OCI-LY1 (cell line): ENCODE data around the gene EBPL.

Experiments used
- H2AFZ ChIP-seq: fragments of 200-600 bp; sonication (generic), shearing (Covaris generic); 2 replicates; pipeline ENCODE4 v1.6.0; 2014; ENCODE audit warnings: antibody characterized with exemption, mild to moderate bottlenecking, low read length
- H3F3A ChIP-seq: fragments of 200-600 bp; sonication (generic), shearing (Covaris generic); 2 replicates; pipeline ENCODE4 v1.6.0; 2014; ENCODE audit warnings: mild to moderate bottlenecking, antibody characterized with exemption, low read length, moderate library complexity; ENCODE audit not compliant: insufficient read depth
- H3K27ac ChIP-seq: fragments of 200-600 bp; sonication (generic); 2 replicates; pipeline ENCODE4 v1.5.1; 2014; ENCODE audit warnings: low read length, mixed run types, mild to moderate bottlenecking, low read depth; ENCODE audit not compliant: poor library complexity, severe bottlenecking
- H3K27me3 ChIP-seq: fragments of 200-600 bp; sonication (generic); 2 replicates; pipeline ENCODE4 v1.6.0; 2014; ENCODE audit warnings: antibody characterized with exemption, mild to moderate bottlenecking, low read length, moderate library complexity; ENCODE audit not compliant: insufficient read depth
- H3K36me3 ChIP-seq: fragments of 200-600 bp; sonication (generic); 2 replicates; pipeline ENCODE4 v1.6.1; 2014; ENCODE audit warnings: mild to moderate bottlenecking, antibody characterized with exemption, low read length, moderate library complexity, mixed read lengths; ENCODE audit not compliant: insufficient read depth
- H3K4me1 ChIP-seq: fragments of 200-600 bp; sonication (generic); 2 replicates; pipeline ENCODE4 v1.5.1; 2014; ENCODE audit warnings: mild to moderate bottlenecking, low read length, moderate library complexity; ENCODE audit not compliant: insufficient read depth, severe bottlenecking
- H3K4me2 ChIP-seq: fragments of 200-600 bp; sonication (generic), shearing (Covaris generic); 2 replicates; pipeline ENCODE4 v1.6.1; 2014; ENCODE audit warnings: low read length
- H3K4me3 ChIP-seq: fragments of 200-600 bp; sonication (generic); 2 replicates; pipeline ENCODE4 v1.5.1; 2014; ENCODE audit warnings: low read length, low read depth, mild to moderate bottlenecking, mixed read lengths; ENCODE audit not compliant: poor library complexity, severe bottlenecking
- H3K79me2 ChIP-seq: fragments of 200-600 bp; shearing (Covaris generic); 2 replicates; pipeline ENCODE4 v1.6.1; 2016; ENCODE audit warnings: mixed run types, low read length, mixed read lengths; ENCODE audit not compliant: insufficient read depth
- H3K9ac ChIP-seq: fragments of 200-600 bp; sonication (generic), shearing (Covaris generic); 2 replicates; pipeline ENCODE4 v1.6.1; 2014; ENCODE audit warnings: mild to moderate bottlenecking, low read length, mixed read lengths
- H3K9me2 ChIP-seq: fragments of 200-600 bp; sonication (generic), shearing (Covaris generic); 2 replicates; pipeline ENCODE4 v1.6.1; 2014; ENCODE audit warnings: low read depth, mild to moderate bottlenecking, low read length, mixed read lengths
- H3K9me3 ChIP-seq: fragments of 200-600 bp; shearing (Covaris generic); 2 replicates; pipeline ENCODE4 v1.6.1; 2014; ENCODE audit warnings: low read length, mixed read lengths
- H4K20me1 ChIP-seq: fragments of 200-600 bp; sonication (generic), shearing (Covaris generic); 2 replicates; pipeline ENCODE4 v1.6.0; 2016; ENCODE audit warnings: mild to moderate bottlenecking, low read length; ENCODE audit not compliant: insufficient read depth
- CTCF ChIP-seq: fragments of 200-600 bp; sonication (generic), shearing (Covaris generic); IDR thresholded peaks from 2 replicates; pipeline ENCODE4 v1.5.1; 2017; ENCODE audit warnings: mild to moderate bottlenecking, antibody characterized with exemption, low read length, moderate library complexity, mixed read lengths
- EZH2 ChIP-seq: fragments of 200-600 bp; sonication (generic), shearing (Covaris generic); IDR thresholded peaks from 2 replicates; pipeline ENCODE4 v1.8.0; 2017; ENCODE audit warnings: borderline replicate concordance, mixed run types, mild to moderate bottlenecking, antibody characterized with exemption, low read length, moderate library complexity, mixed read lengths

EBPL gene

GRCh38 chr13:49625392-49626079 lies 65.8 kb downstream of the EBPL start:
- Histone ChIP-seq H3K27me3 (no peaks in the 10 kb centered on the region), H3K36me3 (peaks cover 14% of the 10 kb centered on the region), H3F3A (no peaks in the 10 kb centered on the region), H2AFZ (no peak overlapping the region), H3K79me2 (peaks cover 6% of the 10 kb centered on the region), H3K4me1 (peaks cover 48% of the 10 kb centered on the region), H3K9me3 (no peaks in the 10 kb centered on the region), H3K27ac (peak overlapping the region; percentile 48), H3K9me2 (no peaks in the 10 kb centered on the region), H3K4me2 (no peak overlapping the region), H3K9ac (no peak overlapping the region), H3K4me3 (no peak overlapping the region), H4K20me1 (no peaks in the 10 kb centered on the region)
- no peak for TF ChIP-seq CTCF
- no peak for TF ChIP-seq EZH2

GRCh38 chr13:49624229-49624628 lies 67.1 kb downstream of the EBPL start:
- peak overlapping the region; percentile 46 for H3K27ac ChIP-seq
- peaks cover 48% of the 10 kb centered on the region for H3K4me1 ChIP-seq
- H2AFZ ChIP-seq = 0 out of 2 replicates have a peak overlapping the region, but pooled peaks have one; percentile 21

GRCh38 chr13:49622174-49622946 lies 68.9 kb downstream of the EBPL start:
- no peaks in the 10 kb centered on the region for H3K36me3 ChIP-seq
- no peak overlapping the region for H2AFZ ChIP-seq
- no peaks in the 10 kb centered on the region for H4K20me1 ChIP-seq
- peaks cover 33% of the 10 kb centered on the region for H3K4me1 ChIP-seq
- H3K27me3 ChIP-seq = no peaks in the 10 kb centered on the region
- TF ChIP-seq EZH2 (no peak), CTCF (no peak)
- no peak overlapping the region for H3K4me3 ChIP-seq
- no peak overlapping the region for H3K27ac ChIP-seq
- H3F3A ChIP-seq = no peaks in the 10 kb centered on the region
- H3K9me3 ChIP-seq = no peaks in the 10 kb centered on the region
- H3K9me2 ChIP-seq = no peaks in the 10 kb centered on the region
- H3K9ac ChIP-seq = no peak overlapping the region
- no peaks in the 10 kb centered on the region for H3K79me2 ChIP-seq
- no peak overlapping the region for H3K4me2 ChIP-seq

More at GRCh38 chr13:49624229-49624628, 67.1 kb downstream of the EBPL start:
- no peaks in the 10 kb centered on the region for H3K27me3 ChIP-seq
- no peak overlapping the region for H3K4me3 ChIP-seq
- peaks cover 6% of the 10 kb centered on the region for H3K79me2 ChIP-seq
- H3K36me3 ChIP-seq = peaks cover 1% of the 10 kb centered on the region; the same call in 1 of the 2 replicates
- H4K20me1 ChIP-seq = no peaks in the 10 kb centered on the region
- H3K9me2 ChIP-seq = no peaks in the 10 kb centered on the region
- no peaks in the 10 kb centered on the region for H3F3A ChIP-seq
- H3K4me2 ChIP-seq = no peak overlapping the region
- TF ChIP-seq CTCF = no peak
- H3K9ac ChIP-seq = no peak overlapping the region
- no peaks in the 10 kb centered on the region for H3K9me3 ChIP-seq
